GM19193 (cell line): ENCODE data around the gene BEND3.

Experiments used
- POLR2A ChIP-seq: IDR thresholded peaks from 4 replicates; pipeline ENCODE4 v1.6.1; 2011; ENCODE audit not compliant: insufficient read depth, insufficient read length; ENCODE audit errors: extremely low read depth

The BEND3 gene

DNA sequence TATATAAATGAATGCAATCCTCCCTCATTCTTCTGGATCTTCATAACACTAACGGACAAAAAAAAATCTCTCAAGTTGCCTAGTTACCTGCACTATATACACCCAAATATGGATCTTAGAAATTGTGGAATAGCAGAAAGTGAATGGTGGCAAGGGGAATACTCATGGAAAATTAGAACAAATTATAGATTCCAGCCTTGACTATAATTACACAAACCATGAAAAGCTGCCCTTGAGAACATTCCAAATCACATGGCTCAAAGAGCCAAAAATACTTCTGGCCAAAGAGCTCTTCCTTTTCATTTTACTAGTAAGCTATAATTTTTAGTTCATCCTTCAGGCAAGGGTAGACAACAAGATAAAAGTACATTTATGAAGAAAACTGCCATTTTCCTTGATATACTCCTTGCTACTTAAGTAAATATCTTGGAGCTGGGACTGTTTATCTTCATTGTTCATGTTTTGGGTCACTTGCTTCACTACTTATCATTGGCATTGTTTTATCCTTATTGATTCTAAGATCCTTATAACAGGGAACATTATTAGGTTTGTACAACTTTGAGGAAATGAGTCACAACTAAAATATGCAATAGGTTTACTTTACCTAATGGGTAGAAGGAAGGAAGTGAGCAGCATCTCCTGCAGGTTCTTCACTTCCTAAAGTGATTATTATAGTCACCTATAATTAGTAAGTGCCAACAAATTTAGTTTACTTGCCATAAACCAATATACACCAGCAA, 93.7 kb downstream of the BEND3 start:
- no peak for TF ChIP-seq POLR2A

GRCh38 chr6:107020239-107020638, 95.1 kb downstream of the BEND3 start:
- no peak for TF ChIP-seq POLR2A

DNA sequence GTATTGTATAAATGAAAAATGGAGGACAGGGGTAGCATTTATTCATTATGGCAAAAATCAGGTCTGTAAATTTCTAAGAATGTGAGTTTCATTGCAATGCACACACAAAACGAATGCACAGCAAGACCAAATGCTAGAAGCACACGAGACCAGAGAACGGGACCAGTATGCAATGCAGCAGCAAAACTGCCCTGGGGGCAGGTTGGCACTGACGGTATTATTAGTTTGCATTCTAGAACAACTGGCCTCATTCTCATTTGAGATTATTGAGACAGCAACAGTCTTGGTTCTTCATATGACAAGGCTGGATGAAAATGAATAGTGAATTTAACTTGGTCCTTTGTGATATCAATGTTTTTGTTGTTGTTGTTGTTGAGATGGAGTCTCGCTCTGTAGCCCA, 96.3 kb downstream of the BEND3 start:
- no peak for TF ChIP-seq POLR2A
